ENCODE results near the gene SEMA3C. TPM values are rescaled to one million over a fixed set of nuclear protein-coding genes. Genes with fewer than 3 reads are reported as not detected.

Gene SEMA3C
- total and polyA plus RNA-seq, 2 donors (not counting 1 experiment from before 2014, with no cell fraction given) = 0.06 TPM; not detected in 1

DNA sequence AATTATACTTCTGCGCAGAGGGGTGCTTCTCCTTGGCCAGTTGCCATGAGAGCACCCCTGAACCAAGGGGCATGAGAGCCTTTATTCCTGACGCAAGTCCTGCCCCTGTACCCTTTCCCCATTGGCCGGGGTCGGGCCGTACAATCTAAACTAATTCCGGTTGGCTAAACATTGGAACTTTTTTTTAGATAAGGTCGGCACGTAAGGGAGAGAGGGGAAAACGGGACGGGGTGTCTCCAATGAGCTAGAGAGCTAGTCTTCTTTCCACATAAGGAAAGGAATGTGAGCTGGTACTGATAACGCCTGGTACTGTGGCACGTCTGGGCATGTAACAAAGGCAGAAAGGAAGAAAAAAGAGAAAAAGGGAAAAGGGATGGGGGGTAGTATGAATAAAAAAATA is 183.5 kb downstream of the SEMA3C start:
- H3K36me3 ChIP-seq (replicated peaks in 1 of 2; ENCODE audit: control extremely low read depth in 1 of 2, control insufficient read depth in 1 of 2, extremely low read depth in 1 of 2, insufficient read depth in 2 of 2, low read length in 1 of 2) = no peaks in the 10 kb centered on the region
- H3K9me3 ChIP-seq (ENCODE audit: control extremely low read depth in 1 of 3, control insufficient read depth in 2 of 3, insufficient read depth in 1 of 3, low read length in 2 of 3) = no peaks in the 10 kb centered on the region
- ATAC-seq (ENCODE audit: low read depth) (no peak), DNase-seq (no peak)
- no peak overlapping the region for H3K4me3 ChIP-seq (ENCODE audit: control extremely low read depth in 1 of 5, extremely low read depth in 1 of 5, insufficient read depth in 1 of 5, low read depth in 2 of 5, low read length in 4 of 5)
- no peak overlapping the region for H3K9ac ChIP-seq (ENCODE audit: low read length)
- H3K4me2 ChIP-seq (replicated peaks; ENCODE audit: low read depth, low read length, poor library complexity, severe bottlenecking) = no peak overlapping the region
- H2AFZ ChIP-seq (ENCODE audit: insufficient read depth, low read depth, low read length, poor library complexity, severe bottlenecking) = no peak overlapping the region
- intact Hi-C loops (cut with micrococcal nuclease) = no loop called here
- H4K20me1 ChIP-seq (ENCODE audit: control insufficient read depth, insufficient read depth, low read length, poor library complexity, severe bottlenecking) = no peaks in the 10 kb centered on the region
- no peak for TF ChIP-seq EZH2 (IDR thresholded peaks at IDR 0.05; ENCODE audit: borderline replicate concordance, insufficient read depth, low read depth, low read length, poor library complexity, severe bottlenecking)
- TF ChIP-seq, protein P1, sequence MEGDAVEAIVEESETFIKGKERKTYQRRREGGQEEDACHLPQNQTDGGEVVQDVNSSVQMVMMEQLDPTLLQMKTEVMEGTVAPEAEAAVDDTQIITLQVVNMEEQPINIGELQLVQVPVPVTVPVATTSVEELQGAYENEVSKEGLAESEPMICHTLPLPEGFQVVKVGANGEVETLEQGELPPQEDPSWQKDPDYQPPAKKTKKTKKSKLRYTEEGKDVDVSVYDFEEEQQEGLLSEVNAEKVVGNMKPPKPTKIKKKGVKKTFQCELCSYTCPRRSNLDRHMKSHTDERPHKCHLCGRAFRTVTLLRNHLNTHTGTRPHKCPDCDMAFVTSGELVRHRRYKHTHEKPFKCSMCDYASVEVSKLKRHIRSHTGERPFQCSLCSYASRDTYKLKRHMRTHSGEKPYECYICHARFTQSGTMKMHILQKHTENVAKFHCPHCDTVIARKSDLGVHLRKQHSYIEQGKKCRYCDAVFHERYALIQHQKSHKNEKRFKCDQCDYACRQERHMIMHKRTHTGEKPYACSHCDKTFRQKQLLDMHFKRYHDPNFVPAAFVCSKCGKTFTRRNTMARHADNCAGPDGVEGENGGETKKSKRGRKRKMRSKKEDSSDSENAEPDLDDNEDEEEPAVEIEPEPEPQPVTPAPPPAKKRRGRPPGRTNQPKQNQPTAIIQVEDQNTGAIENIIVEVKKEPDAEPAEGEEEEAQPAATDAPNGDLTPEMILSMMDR (IDR thresholded peaks at IDR 0.05) = no peak
- POLR2A ChIA-PET = no interaction called here
- Mint-ChIP-seq H3K27ac (no peak overlapping the region), H3K4me1 (no peaks in the 10 kb centered on the region), H3K9me3 (ENCODE audit: insufficient read depth) (no peaks in the 10 kb centered on the region), H3K4me3 (no peak overlapping the region), H3K27me3 (no peaks in the 10 kb centered on the region)
- 93% methylated on average over 8 of the region's 12 CpGs for WGBS (ENCODE audit: insufficient coverage)
- H3K27ac ChIP-seq (ENCODE audit: low read length in 2 of 2) = no peak overlapping the region
- no peaks in the 10 kb centered on the region for H3K79me2 ChIP-seq (ENCODE audit: control insufficient read depth, insufficient read depth, low read length)
- H3K4me1 ChIP-seq (ENCODE audit: control insufficient read depth in 2 of 2, insufficient read depth in 2 of 2, low read length in 2 of 2) = no peaks in the 10 kb centered on the region
- CTCF ChIA-PET = no interaction called here
- H3K27me3 ChIP-seq (replicated peaks in 1 of 4; ENCODE audit: control extremely low read depth in 1 of 4, control insufficient read depth in 3 of 4, insufficient read depth in 4 of 4, low read length in 3 of 4) = no peaks in the 10 kb centered on the region

- no peak for TF ChIP-seq EZH2 (IDR thresholded peaks at IDR 0.05; ENCODE audit: borderline replicate concordance, insufficient read depth, low read depth, low read length, poor library complexity, severe bottlenecking)
- TF ChIP-seq, protein P1 (IDR thresholded peaks at IDR 0.05) = no peak
- Histone ChIP-seq H3K9ac (ENCODE audit: low read length) (no peak overlapping the region), H3K27me3 (replicated peaks in 1 of 4; ENCODE audit: control extremely low read depth in 1 of 4, control insufficient read depth in 3 of 4, insufficient read depth in 4 of 4, low read length in 3 of 4) (no peaks in the 10 kb centered on the region), H3K4me2 (replicated peaks; ENCODE audit: low read depth, low read length, poor library complexity, severe bottlenecking) (no peak overlapping the region), H4K20me1 (ENCODE audit: control insufficient read depth, insufficient read depth, low read length, poor library complexity, severe bottlenecking) (no peaks in the 10 kb centered on the region), H3K9me3 (ENCODE audit: control extremely low read depth in 1 of 3, control insufficient read depth in 2 of 3, insufficient read depth in 1 of 3, low read length in 2 of 3) (no peaks in the 10 kb centered on the region), H3K36me3 (replicated peaks in 1 of 2; ENCODE audit: control extremely low read depth in 1 of 2, control insufficient read depth in 1 of 2, extremely low read depth in 1 of 2, insufficient read depth in 2 of 2, low read length in 1 of 2) (no peaks in the 10 kb centered on the region), H3K4me3 (ENCODE audit: control extremely low read depth in 1 of 5, extremely low read depth in 1 of 5, insufficient read depth in 1 of 5, low read depth in 2 of 5, low read length in 4 of 5) (no peak overlapping the region), H3K4me1 (ENCODE audit: control insufficient read depth in 2 of 2, insufficient read depth in 2 of 2, low read length in 2 of 2) (no peaks in the 10 kb centered on the region), H3K27ac (ENCODE audit: low read length in 2 of 2) (no peak overlapping the region), H3K79me2 (ENCODE audit: control insufficient read depth, insufficient read depth, low read length) (no peaks in the 10 kb centered on the region), H2AFZ (ENCODE audit: insufficient read depth, low read depth, low read length, poor library complexity, severe bottlenecking) (no peak overlapping the region)
- intact Hi-C loops (cut with micrococcal nuclease) = no loop called here
- Mint-ChIP-seq H3K4me1 (no peaks in the 10 kb centered on the region), H3K27ac (no peak overlapping the region), H3K4me3 (no peak overlapping the region), H3K27me3 (no peaks in the 10 kb centered on the region), H3K9me3 (ENCODE audit: insufficient read depth) (no peaks in the 10 kb centered on the region)
- ATAC-seq (ENCODE audit: low read depth) (no peak), DNase-seq (no peak)
- ChIA-PET POLR2A (no interaction called here), CTCF (no interaction called here)
- WGBS (ENCODE audit: insufficient coverage) = 87% methylated on average over 3 of the region's 4 CpGs
Observed at GRCh38 chr7:80734011-80734410, 184.8 kb downstream of the SEMA3C start.

All from B cell (primary cell).